PC-9 (cell line): ENCODE results near the gene CNPPD1. TPM values are rescaled to one million over a fixed set of nuclear protein-coding genes. Genes with fewer than 3 reads are reported as not detected.
"Not testable (repeated sequence)": the region's sequence is repeated elsewhere in the genome, so short reads cannot be mapped to it uniquely, and the experiment has no call there.

Experiments
- BruUV-seq: library from RNA; stranded (reverse); fragments of 400-500 nt; replicated peaks from 2 replicates; lab custom pipeline; 2021; lab: Mats Ljungman, UMichigan
- CTCF ChIA-PET: fragments of 300-600 bp; sonication (Branson Sonifier 250); formaldehyde crosslinking; loops from one replicate; lab custom pipeline; 2022; ENCODE audit warnings: antibody characterized with exemption; lab: Charles Lee
- POLR2A ChIA-PET: fragments of 300-600 bp; sonication (Branson Sonifier 250); formaldehyde crosslinking; loops from one replicate; lab custom pipeline; 2022; ENCODE audit warnings: antibody characterized with exemption; ENCODE audit not compliant: unreplicated experiment; lab: Charles Lee
- DNase-seq, 2 experiments: peaks; one replicate each; pipeline versions ENCODE4 v3.0.0 to v3.0.0-alpha.2; 2015 to 2022; ENCODE audit warnings: mixed read lengths in 1 of 2
- H2AFZ ChIP-seq: fragments of 200-600 bp; sonication (generic); 2 replicates; pipeline ENCODE4 v1.8.1; 2017; ENCODE audit warnings: antibody characterized with exemption
- H3F3A ChIP-seq: fragments of 200-600 bp; sonication (generic); 2 replicates; pipeline ENCODE4 v1.8.1; 2017; ENCODE audit warnings: antibody characterized with exemption, mild to moderate bottlenecking, low read depth; ENCODE audit not compliant: insufficient read depth
- H3K27ac ChIP-seq: fragments of 200-600 bp; sonication (generic); 2 replicates; pipeline ENCODE4 v1.6.1; 2016; ENCODE audit warnings: mixed run types
- H3K27me3 ChIP-seq: fragments of 200-600 bp; sonication (generic); 2 replicates; pipeline ENCODE4 v1.6.1; 2016; ENCODE audit warnings: low read depth, mixed run types; ENCODE audit not compliant: insufficient read depth
- H3K36me3 ChIP-seq: fragments of 200-600 bp; sonication (generic); 2 replicates; pipeline ENCODE4 v1.6.1; 2016; ENCODE audit warnings: low read depth, mixed run types
- H3K4me1 ChIP-seq: fragments of 200-600 bp; sonication (generic); replicated peaks from 2 replicates; pipeline ENCODE4 v1.6.1; 2016; ENCODE audit warnings: mixed run types; ENCODE audit not compliant: insufficient read depth
- H3K4me2 ChIP-seq: fragments of 200-600 bp; sonication (generic); 2 replicates; pipeline ENCODE4 v1.6.1; 2017; ENCODE audit warnings: mixed run types
- H3K4me3 ChIP-seq: fragments of 200-600 bp; sonication (generic); 2 replicates; pipeline ENCODE4 v1.6.1; 2016; ENCODE audit warnings: mixed run types
- H3K79me2 ChIP-seq: fragments of 200-600 bp; sonication (generic); 2 replicates; pipeline ENCODE4 v1.6.1; 2017; ENCODE audit warnings: low read depth, mixed run types
- H3K9me2 ChIP-seq: fragments of 200-600 bp; sonication (generic); 2 replicates; pipeline ENCODE4 v1.8.1; 2017; ENCODE audit warnings: mild to moderate bottlenecking; ENCODE audit not compliant: insufficient read depth
- H3K9me3 ChIP-seq: fragments of 200-600 bp; sonication (generic); 2 replicates; pipeline ENCODE4 v1.8.1; 2016; ENCODE audit warnings: low read depth; ENCODE audit not compliant: insufficient read depth
- H4K20me1 ChIP-seq: fragments of 200-600 bp; sonication (generic); 2 replicates; pipeline ENCODE4 v1.8.1; 2017; ENCODE audit not compliant: insufficient read depth
- EZH2 ChIP-seq: fragments of 200-600 bp; sonication (generic); IDR thresholded peaks from 2 replicates; pipeline ENCODE4 v1.8.0; 2017; ENCODE audit warnings: antibody characterized with exemption, low read depth
- intact Hi-C: fragments of 100-400 bp; cut with micrococcal nuclease; formaldehyde crosslinking; loops from one replicate; pipeline ENCODE4 v1.10.0; 2022; ENCODE audit not compliant: unreplicated experiment
- total RNA-seq: library from RNA; stranded (reverse); gene quantifications from 2 replicates; pipeline ENCODE4 v1.2.3, GENCODE V29; 2021
- TF ChIP-seq, protein P1 (sequence below): fragments of 200-600 bp; sonication (generic); conservative IDR thresholded peaks from 2 replicates; pipeline ENCODE4 v1.6.1; 2017; ENCODE audit warnings: mixed run types, antibody characterized with exemption, mild to moderate bottlenecking, moderate library complexity

The CNPPD1 gene
- total RNA-seq, 1 experiment from 2014 or later = 37.1 TPM

DNA sequence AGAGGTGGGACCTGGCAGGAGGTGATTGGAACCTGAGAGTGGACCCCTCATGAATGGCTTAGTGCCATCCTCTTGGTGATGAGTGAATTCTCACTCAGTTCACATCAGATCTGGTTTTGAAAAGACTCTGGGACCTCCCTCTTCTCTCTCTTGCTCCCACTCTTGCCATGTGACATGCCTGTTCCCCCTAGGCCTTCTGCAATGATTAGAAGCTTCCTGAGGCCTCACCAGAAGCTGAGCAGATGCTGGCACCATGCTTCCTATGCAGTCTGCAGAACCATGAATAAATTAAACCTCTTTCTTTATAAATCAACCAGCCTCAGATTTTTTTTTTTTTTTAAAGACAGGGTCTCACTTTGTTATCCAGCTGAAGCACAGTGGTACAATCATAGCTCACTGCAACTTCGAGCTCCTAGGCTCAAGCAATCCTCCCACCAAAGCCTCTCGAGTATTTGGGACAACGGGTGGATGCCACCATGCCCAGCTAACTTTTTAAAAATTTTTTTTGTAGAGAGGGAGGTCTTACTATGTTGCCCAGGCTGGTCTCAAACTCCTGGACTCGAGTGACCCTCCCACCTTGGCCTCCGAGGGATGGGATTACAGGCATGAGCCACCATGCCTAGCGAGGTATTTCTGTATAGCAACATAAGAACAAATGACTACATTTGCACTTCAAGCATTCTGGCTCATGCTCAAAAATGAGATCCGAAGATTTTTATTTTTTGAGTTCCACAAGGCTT is 27.9 kb upstream of the CNPPD1 start:
- no peak for DNase-seq
- no peak overlapping the region for H3K4me2 ChIP-seq
- no peak for TF ChIP-seq EZH2
- TF ChIP-seq, protein P1, sequence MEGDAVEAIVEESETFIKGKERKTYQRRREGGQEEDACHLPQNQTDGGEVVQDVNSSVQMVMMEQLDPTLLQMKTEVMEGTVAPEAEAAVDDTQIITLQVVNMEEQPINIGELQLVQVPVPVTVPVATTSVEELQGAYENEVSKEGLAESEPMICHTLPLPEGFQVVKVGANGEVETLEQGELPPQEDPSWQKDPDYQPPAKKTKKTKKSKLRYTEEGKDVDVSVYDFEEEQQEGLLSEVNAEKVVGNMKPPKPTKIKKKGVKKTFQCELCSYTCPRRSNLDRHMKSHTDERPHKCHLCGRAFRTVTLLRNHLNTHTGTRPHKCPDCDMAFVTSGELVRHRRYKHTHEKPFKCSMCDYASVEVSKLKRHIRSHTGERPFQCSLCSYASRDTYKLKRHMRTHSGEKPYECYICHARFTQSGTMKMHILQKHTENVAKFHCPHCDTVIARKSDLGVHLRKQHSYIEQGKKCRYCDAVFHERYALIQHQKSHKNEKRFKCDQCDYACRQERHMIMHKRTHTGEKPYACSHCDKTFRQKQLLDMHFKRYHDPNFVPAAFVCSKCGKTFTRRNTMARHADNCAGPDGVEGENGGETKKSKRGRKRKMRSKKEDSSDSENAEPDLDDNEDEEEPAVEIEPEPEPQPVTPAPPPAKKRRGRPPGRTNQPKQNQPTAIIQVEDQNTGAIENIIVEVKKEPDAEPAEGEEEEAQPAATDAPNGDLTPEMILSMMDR = no peak
- H3K9me2 ChIP-seq = no peaks in the 10 kb centered on the region
- no peaks in the 10 kb centered on the region for H3K9me3 ChIP-seq
- intact Hi-C loops = no loop called here
- ChIA-PET CTCF (no interaction called here), POLR2A (interaction anchor here (0.6 kb wide), 1 partner anchor 13 kb away, joined by 7 read pairs; no protein-coding TSS in a partner anchor)
- no peak overlapping the region for H2AFZ ChIP-seq
- H3K27me3 ChIP-seq = no peaks in the 10 kb centered on the region
- H4K20me1 ChIP-seq = no peaks in the 10 kb centered on the region
- BruUV-seq = no TSS peak
- H3K4me1 ChIP-seq = peaks cover 18% of the 10 kb centered on the region
- no peaks in the 10 kb centered on the region for H3K79me2 ChIP-seq
- no peak overlapping the region for H3K27ac ChIP-seq
- no peak overlapping the region for H3K4me3 ChIP-seq
- no peaks in the 10 kb centered on the region for H3K36me3 ChIP-seq
- H3F3A ChIP-seq = peaks cover 14% of the 10 kb centered on the region; the same call in 1 of the 2 replicates

DNA sequence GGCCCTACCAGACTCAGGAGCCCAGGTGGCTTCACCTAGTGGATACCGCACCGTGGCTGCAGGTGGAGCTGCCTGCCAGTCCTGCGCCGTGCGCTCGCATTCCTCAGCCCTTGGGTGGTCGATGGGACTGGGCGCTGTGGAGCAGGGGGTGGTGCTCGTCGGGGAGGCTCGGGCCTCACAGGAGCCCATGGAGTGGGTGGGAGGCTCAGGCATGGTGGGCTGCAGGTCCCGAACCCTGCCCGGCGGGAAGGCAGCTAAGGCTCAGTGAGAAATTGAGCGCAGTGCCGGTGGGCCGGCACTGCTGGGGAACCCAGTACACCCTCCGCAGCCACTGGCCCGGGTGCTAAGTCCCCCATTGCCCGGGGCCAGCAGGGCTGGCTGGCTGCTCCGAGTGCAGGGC is 24.6 kb upstream of the CNPPD1 start:
- BruUV-seq, DNase-seq, H3K4me3 ChIP-seq, H3K36me3 ChIP-seq, H3K79me2 ChIP-seq, POLR2A ChIA-PET, CTCF ChIA-PET, H3K4me1 ChIP-seq, H2AFZ ChIP-seq, H3K9me2 ChIP-seq, H3F3A ChIP-seq, H3K9me3 ChIP-seq, H4K20me1 ChIP-seq, H3K27me3 ChIP-seq, H3K4me2 ChIP-seq, H3K27ac ChIP-seq, intact Hi-C loops: not testable (repeated sequence)

DNA sequence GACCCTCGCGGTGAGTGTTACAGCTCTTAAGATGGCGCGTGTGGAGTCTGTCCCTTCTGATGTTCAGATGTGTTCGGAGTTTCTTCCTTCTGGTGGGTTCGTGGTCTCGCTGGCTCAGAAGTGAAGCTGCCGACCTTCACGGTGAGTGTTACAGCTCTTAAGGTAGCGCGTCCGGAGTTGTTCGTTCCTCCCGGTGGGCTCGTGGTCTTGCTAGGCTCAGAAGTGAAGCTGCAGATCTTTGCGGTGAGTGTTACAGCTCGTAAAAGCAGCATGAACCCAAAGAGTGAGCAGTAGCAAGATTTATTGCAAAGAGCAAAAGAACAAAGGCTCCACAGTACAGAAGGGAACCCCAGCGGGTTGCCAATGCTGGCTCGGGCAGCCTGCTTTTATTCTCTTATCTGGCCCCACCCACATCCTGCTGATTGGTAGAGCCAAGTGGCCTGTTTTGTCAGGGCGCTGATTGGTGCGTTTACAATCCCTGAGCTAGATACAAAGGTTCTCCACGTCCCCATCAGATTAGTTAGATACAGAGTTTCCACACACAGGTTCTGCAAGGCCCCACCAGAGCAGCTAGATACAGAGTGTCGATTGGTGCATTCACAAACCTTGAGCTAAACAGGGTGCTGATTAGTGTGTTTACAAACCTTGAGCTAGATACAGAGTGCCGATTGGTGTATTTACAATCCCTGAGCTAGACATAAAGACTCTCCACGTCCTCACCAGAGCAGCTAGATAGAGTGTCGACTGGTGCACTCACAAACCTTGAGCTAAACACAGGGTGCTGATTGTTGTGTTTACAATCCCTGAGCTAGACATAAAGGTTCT is 24.0 kb upstream of the CNPPD1 start:
- H3K4me1 ChIP-seq, H3K9me3 ChIP-seq, CTCF ChIA-PET, H4K20me1 ChIP-seq, H2AFZ ChIP-seq, BruUV-seq, POLR2A ChIA-PET, H3K27ac ChIP-seq, H3K4me3 ChIP-seq, H3K9me2 ChIP-seq, intact Hi-C loops, H3K4me2 ChIP-seq, H3K27me3 ChIP-seq, H3K79me2 ChIP-seq, H3K36me3 ChIP-seq, DNase-seq, H3F3A ChIP-seq: not testable (repeated sequence)

GRCh38 chr2:219199470-219200211 is 22.9 kb upstream of the CNPPD1 start:
- Histone ChIP-seq H3K4me1 (no peaks in the 10 kb centered on the region), H2AFZ (no peak overlapping the region), H3K4me3 (no peak overlapping the region), H3K9me3 (no peaks in the 10 kb centered on the region), H3F3A (no peaks in the 10 kb centered on the region), H3K4me2 (no peak overlapping the region), H4K20me1 (no peaks in the 10 kb centered on the region), H3K27me3 (no peaks in the 10 kb centered on the region), H3K27ac (no peak overlapping the region), H3K36me3 (no peaks in the 10 kb centered on the region), H3K9me2 (no peaks in the 10 kb centered on the region), H3K79me2 (no peaks in the 10 kb centered on the region)
- ChIA-PET POLR2A (no interaction called here), CTCF (no interaction called here)
- intact Hi-C loops = no loop called here
- no peak for DNase-seq
- BruUV-seq = no TSS peak
- TF ChIP-seq EZH2 = no peak
- TF ChIP-seq, protein P1 = no peak
